K562 (cell line): Measurements from ENCODE around the gene LRP6. TPM values are rescaled to one million over a fixed set of nuclear protein-coding genes. Genes with fewer than 3 reads are reported as not detected.

Experiments used
- BACH1 ChIP-seq: fragments of 200-800 bp; sonication (Bioruptor generic); IDR thresholded peaks from 2 replicates; pipeline ENCODE4 v1.6.1; 2016; ENCODE audit warnings: missing genetic modification characterization, missing compliant biosample characterization
- CREB5 ChIP-seq: fragments of 250-450 bp; sonication (Bioruptor Pico); IDR thresholded peaks from 2 replicates; pipeline ENCODE4 v1.5.0; 2020; ENCODE audit warnings: mild to moderate bottlenecking
- MCM3 ChIP-seq: fragments of 450-650 bp; IDR thresholded peaks from 2 replicates; pipeline ENCODE4 v1.6.1; 2016
- PML ChIP-seq: IDR thresholded peaks from 2 replicates; pipeline ENCODE4 v1.6.1; 2012; ENCODE audit warnings: low read length, inconsistent platforms
- RBM14 ChIP-seq: fragments of 200-400 bp; formaldehyde crosslinking; IDR thresholded peaks from 2 replicates; pipeline ENCODE4 v1.6.1; 2018; ENCODE audit warnings: low read depth, mild to moderate bottlenecking, low read length, moderate library complexity, borderline replicate concordance; ENCODE audit not compliant: insufficient read depth
- RBM25 ChIP-seq: fragments of 200-400 bp; formaldehyde crosslinking; IDR thresholded peaks from 2 replicates; pipeline ENCODE4 v1.6.1; 2018; ENCODE audit warnings: low read length, low read depth, moderate library complexity; ENCODE audit not compliant: severe bottlenecking
- RBM39 ChIP-seq: fragments of 200-400 bp; formaldehyde crosslinking; optimal IDR thresholded peaks from 2 replicates; pipeline ENCODE3; 2018; ENCODE audit warnings: low read depth, low read length
- SAP30 ChIP-seq: fragments of 200-600 bp; sonication (generic); IDR thresholded peaks from 2 replicates; pipeline ENCODE4 v1.6.1; 2012; ENCODE audit warnings: borderline replicate concordance, low read depth, mild to moderate bottlenecking, moderate library complexity, low read length, control low read depth, inconsistent platforms; ENCODE audit not compliant: insufficient read depth, poor library complexity, severe bottlenecking
- XRCC4 ChIP-seq: IDR thresholded peaks from one replicate; pipeline ENCODE4 v1.6.1; 2011; ENCODE audit not compliant: insufficient read depth, insufficient read length; ENCODE audit errors: extremely low read depth
- ZBTB40 ChIP-seq, 2 experiments: fragments of 450-650 bp in 1 of 2; sonication (generic) in 1 of 2; formaldehyde crosslinking in 1 of 2; IDR thresholded peaks; 2 replicates each; pipeline versions ENCODE4 v1.7.1 to v1.9.0; 2016 to 2022; ENCODE audit warnings: inconsistent platforms in 1 of 2, mild to moderate bottlenecking in 1 of 2, missing genetic modification reagents in 1 of 2
- ZNF165 ChIP-seq: fragments of 250-450 bp; sonication (Bioruptor Pico); IDR thresholded peaks from 2 replicates; pipeline ENCODE4 v1.4.0; 2020; ENCODE audit warnings: borderline replicate concordance
- polyA plus RNA-seq, 8 experiments: library from polyadenylated mRNA; depleted of rRNA in 4 of 8; stranded (reverse) in 5 of 8; unstranded in 3 of 8; fragments of >200 nt; fragmentation: Nextera tagmentation in 2 of 8; fragmentation: Illumina TruSeq in 1 of 8; extraction: Ambion mirVana in 2 of 8; extraction: Trizol in 1 of 8; gene quantifications; 2 replicates each; pipeline versions ENCODE4 v1.2.1 to v1.2.3, GENCODE V29; 2011 to 2014; ENCODE audit warnings: inconsistent platforms in 1 of 8, missing spikeins in 1 of 8
- total RNA-seq, 7 experiments: library from RNA; depleted of rRNA in 6 of 7; stranded (reverse); fragments of >200 nt in 6 of 7; fragmentation: Illumina TruSeq in 2 of 7; extraction: Trizol in 2 of 7; gene quantifications; 2 replicates each; pipeline versions ENCODE4 v1.2.1 to v1.2.3, GENCODE V29; 2011 to 2021; ENCODE audit warnings: low replicate concordance in 1 of 7

Gene LRP6
- total and polyA plus RNA-seq, 9 of the 15 experiments (the other 6 are each of a cell fraction or from before 2014, with no cell fraction given): 3.0 to 17.0 (median 10.8) TPM

GRCh38 chr12:12141000-12141399, 125.8 kb downstream of the LRP6 start (continued):
- TF ChIP-seq ZBTB40 (IDR thresholded peaks at IDR 0.05) (no peak), ZBTB40 (CRISPR knock-in tag; IDR thresholded peaks at IDR 0.05) (no peak), SAP30 (no peak), RBM39 (no peak), CREB5 (no peak), RBM25 (no peak), RBM14 (no peak), PML (no peak), XRCC4 (no peak), MCM3 (no peak), BACH1 (tag) (no peak), ZNF165 (CRISPR knock-in tag) (no peak)
